ENCODE data around the gene APBB1IP.

Gene APBB1IP

DNA sequence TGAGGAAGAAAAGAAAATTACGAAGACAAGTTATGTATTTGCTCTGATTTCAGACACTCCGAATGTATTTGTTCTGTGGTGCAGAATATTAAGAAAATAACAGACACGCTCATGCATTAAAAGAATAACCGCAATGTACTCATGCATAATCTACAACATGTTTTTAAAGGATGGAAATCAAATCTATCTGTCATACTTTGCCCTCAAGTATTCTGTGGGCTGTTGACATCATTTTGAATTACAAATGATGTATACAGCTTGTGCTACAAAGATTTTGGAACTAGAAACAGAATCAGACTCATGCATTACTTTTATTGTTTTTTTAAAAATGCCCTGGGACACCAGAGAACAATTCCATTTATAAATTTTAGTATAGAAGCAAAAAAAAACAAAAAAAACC is 69.9 kb downstream of the APBB1IP start:
- no peak for DNase-seq (ENCODE audit: low read depth)
- no peak overlapping the region for H3K4me3 ChIP-seq (ENCODE audit: low read depth, low read length)
- TF ChIP-seq MYC (IDR thresholded peaks at IDR 0.05; ENCODE audit: low read depth, low read length) (no peak), POLR2A (IDR thresholded peaks at IDR 0.05; ENCODE audit: extremely low read depth, insufficient read length) (no peak)
- TF ChIP-seq, protein P1, sequence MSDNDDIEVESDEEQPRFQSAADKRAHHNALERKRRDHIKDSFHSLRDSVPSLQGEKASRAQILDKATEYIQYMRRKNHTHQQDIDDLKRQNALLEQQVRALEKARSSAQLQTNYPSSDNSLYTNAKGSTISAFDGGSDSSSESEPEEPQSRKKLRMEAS (IDR thresholded peaks at IDR 0.05; ENCODE audit: low read depth, low read length): no peak
- TF ChIP-seq, protein P2, sequence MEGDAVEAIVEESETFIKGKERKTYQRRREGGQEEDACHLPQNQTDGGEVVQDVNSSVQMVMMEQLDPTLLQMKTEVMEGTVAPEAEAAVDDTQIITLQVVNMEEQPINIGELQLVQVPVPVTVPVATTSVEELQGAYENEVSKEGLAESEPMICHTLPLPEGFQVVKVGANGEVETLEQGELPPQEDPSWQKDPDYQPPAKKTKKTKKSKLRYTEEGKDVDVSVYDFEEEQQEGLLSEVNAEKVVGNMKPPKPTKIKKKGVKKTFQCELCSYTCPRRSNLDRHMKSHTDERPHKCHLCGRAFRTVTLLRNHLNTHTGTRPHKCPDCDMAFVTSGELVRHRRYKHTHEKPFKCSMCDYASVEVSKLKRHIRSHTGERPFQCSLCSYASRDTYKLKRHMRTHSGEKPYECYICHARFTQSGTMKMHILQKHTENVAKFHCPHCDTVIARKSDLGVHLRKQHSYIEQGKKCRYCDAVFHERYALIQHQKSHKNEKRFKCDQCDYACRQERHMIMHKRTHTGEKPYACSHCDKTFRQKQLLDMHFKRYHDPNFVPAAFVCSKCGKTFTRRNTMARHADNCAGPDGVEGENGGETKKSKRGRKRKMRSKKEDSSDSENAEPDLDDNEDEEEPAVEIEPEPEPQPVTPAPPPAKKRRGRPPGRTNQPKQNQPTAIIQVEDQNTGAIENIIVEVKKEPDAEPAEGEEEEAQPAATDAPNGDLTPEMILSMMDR (IDR thresholded peaks at IDR 0.05; ENCODE audit: low read depth, low read length): no peak

DNA sequence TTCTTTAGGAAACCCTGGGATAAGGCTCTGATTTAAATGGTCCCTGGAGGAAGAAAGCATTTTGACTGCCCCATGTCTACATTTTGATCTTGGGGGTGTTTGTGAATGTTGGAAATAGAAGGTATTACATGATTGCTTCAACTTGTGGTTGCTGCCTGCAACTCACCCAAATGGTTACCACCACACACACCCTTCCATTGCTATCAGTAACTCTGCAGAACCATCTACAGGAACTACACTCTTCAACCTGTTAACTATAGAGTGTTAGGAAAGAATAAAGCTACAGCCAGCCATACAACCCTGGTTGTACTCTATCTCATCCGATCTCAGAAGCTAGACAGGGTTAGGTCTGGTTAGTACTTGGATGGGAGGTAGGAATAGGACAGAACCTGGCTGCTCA is 71.2 kb downstream of the APBB1IP start:
- no peak overlapping the region for H3K4me3 ChIP-seq (ENCODE audit: low read depth, low read length)
- TF ChIP-seq MYC (IDR thresholded peaks at IDR 0.05; ENCODE audit: low read depth, low read length): no peak
- TF ChIP-seq, protein P1 (IDR thresholded peaks at IDR 0.05; ENCODE audit: low read depth, low read length): no peak
- no peak for DNase-seq (ENCODE audit: low read depth)

DNA sequence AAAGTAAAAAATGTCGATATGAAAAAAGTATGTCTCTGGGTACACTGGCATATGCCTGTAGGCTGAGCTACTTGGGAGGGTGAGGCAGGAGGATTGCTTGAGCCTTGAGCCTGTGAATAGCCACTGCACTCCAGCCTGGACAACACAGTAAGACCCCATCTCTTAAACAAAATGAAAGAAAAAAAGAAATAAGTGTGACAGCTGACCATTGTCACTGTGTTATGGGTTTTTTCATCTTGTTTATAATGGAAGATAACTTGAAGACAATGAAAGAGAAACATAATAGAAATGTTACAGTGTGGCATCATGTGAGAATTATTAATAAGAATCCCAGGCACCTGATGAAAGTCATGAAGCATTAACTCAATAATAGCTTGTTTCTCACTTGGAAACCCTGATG is 75.0 kb downstream of the APBB1IP start:
- no peak for TF ChIP-seq MYC (IDR thresholded peaks at IDR 0.05; ENCODE audit: low read depth, low read length)
- no peak for TF ChIP-seq POLR2A (IDR thresholded peaks at IDR 0.05; ENCODE audit: extremely low read depth, insufficient read length)
- DNase-seq (ENCODE audit: low read depth): no peak
- H3K4me3 ChIP-seq (ENCODE audit: low read depth, low read length): no peak overlapping the region

DNA sequence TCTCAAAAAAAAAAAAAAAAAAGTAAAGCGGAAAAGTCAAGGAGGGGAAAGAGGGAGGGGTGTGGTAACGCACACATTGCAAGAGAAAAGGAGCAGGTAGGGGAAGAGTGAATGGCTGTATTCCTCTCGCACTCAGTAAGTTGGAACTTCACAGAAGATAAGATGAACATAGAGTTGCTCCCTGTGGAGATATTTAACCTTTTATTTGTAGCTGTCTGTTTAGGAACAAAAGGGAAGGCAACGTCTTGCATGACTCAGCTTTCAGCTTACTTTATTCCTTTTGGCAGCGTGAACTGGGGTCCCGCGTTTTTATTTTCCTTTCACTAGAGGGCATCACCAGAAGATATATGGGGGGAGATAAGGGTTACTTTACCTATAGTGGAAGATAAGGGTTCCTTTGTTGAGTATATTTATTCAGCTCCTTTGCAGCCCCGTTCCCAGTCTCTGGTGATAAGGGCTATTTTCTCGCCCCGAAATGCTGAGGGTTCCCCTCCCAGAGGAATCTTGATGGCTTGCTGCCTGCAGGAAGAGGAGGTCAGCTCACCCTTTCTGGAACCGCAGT is 78.5 kb downstream of the APBB1IP start:
- no peak overlapping the region for H3K4me3 ChIP-seq (ENCODE audit: low read depth, low read length)
- DNase-seq (ENCODE audit: low read depth): no peak
- TF ChIP-seq POLR2A (IDR thresholded peaks at IDR 0.05; ENCODE audit: extremely low read depth, insufficient read length) (no peak), MYC (IDR thresholded peaks at IDR 0.05; ENCODE audit: low read depth, low read length) (no peak)
- TF ChIP-seq, protein P1 (IDR thresholded peaks at IDR 0.05; ENCODE audit: low read depth, low read length): no peak
- TF ChIP-seq, protein P2 (IDR thresholded peaks at IDR 0.05; ENCODE audit: low read depth, low read length): no peak

DNA sequence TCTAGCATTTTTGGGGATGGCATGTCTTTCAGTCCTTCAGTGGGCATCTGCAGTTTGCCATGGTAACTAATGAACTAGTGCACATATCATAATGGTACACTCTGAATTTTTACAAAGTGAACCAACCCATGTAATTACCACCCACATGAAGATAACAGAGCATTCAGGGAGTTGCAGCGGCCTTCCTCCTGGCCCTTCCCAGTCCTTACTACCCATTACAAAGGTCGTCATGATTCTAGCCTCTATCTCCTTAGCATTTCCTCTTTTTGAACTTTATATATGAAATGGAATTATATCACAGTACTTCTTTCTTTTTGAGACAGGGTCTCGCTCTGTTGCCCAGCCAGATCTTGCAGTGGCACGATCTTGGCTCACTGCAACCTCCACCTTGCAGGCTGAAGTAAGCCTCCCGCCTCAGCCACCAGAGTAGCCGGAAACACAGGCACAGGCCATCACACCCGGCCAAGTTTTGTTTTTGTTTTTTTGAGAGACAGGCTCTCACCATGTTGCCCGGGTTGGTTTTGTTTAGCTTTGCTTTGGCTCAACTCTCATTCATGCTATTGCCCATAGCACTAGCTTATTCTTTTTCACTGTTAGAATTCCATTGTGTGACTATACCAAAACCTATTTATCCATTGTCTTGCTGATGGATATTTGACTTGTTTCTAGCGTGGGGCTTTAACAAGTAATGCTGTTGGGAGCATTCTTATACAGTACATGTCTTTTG is 79.2 kb downstream of the APBB1IP start:
- DNase-seq (ENCODE audit: low read depth): no peak
- TF ChIP-seq, protein P1 (IDR thresholded peaks at IDR 0.05; ENCODE audit: low read depth, low read length): no peak
- no peak for TF ChIP-seq MYC (IDR thresholded peaks at IDR 0.05; ENCODE audit: low read depth, low read length)
- TF ChIP-seq POLR2A (IDR thresholded peaks at IDR 0.05; ENCODE audit: extremely low read depth, insufficient read length): no peak
- TF ChIP-seq, protein P2 (IDR thresholded peaks at IDR 0.05; ENCODE audit: low read depth, low read length): no peak
- H3K4me3 ChIP-seq (ENCODE audit: low read depth, low read length): no peak overlapping the region

DNA sequence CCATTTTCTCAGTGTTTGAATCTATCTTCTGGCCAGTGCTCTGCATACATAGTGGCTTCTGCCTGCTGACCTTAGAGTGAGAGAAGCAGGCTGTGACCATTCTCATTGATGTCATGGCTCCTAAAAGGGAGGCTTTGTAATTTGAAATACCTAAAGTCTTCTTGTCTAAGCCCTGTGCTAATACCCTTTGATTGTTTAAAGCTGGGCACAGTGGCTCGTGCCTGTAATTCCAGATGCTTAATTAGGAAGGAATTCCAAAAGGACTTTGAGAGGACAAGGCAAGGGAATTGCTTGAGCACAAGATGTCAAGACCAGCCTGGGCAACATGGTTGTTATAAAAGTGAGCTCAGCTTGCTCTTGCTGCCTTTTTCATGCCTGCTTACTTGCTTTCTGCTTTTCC is 81.7 kb downstream of the APBB1IP start:
- DNase-seq (ENCODE audit: low read depth): no peak
- TF ChIP-seq, protein P1 (IDR thresholded peaks at IDR 0.05; ENCODE audit: low read depth, low read length): no peak
- no peak overlapping the region for H3K4me3 ChIP-seq (ENCODE audit: low read depth, low read length)

DNA sequence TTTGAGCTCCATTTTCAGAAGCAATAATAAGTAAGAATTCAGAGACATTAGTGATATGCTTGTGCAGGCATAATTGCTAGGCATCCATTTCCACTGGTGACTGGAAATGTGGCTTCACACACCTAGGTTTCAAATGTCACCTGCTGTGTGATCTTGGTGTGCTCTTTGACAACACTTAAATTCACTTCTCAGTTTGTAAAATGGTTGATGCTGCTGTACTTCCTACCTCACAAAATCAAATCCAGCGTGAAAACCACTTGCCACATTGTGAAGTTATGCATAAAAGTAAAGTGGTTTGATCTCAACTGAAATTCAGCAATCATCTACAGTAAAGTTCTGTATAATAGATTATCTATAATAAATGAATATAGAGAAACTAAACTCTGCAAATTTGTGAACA is 82.4 kb downstream of the APBB1IP start:
- H3K4me3 ChIP-seq (ENCODE audit: low read depth, low read length): no peak overlapping the region
- DNase-seq (ENCODE audit: low read depth): no peak
- TF ChIP-seq MYC (IDR thresholded peaks at IDR 0.05; ENCODE audit: low read depth, low read length) (no peak), POLR2A (IDR thresholded peaks at IDR 0.05; ENCODE audit: extremely low read depth, insufficient read length) (no peak)
- TF ChIP-seq, protein P2 (IDR thresholded peaks at IDR 0.05; ENCODE audit: low read depth, low read length): no peak
- TF ChIP-seq, protein P1 (IDR thresholded peaks at IDR 0.05; ENCODE audit: low read depth, low read length): no peak
